Breast epithelium (tissue), 3 donors: ENCODE results near the gene MAP7.

Source experiments
- CTCF ChIP-seq, 3 donors: fragments of 450-650 bp; IDR thresholded peaks; one replicate each; pipeline ENCODE4 v1.5.1; 2016 to 2017; ENCODE audit warnings: antibody characterized with exemption in 3 of 3, mild to moderate bottlenecking in 3 of 3, moderate library complexity in 3 of 3
- POLR2A ChIP-seq: fragments of 450-650 bp; IDR thresholded peaks from one replicate; pipeline ENCODE4 v1.6.1; 2016; ENCODE audit warnings: antibody characterized with exemption, mild to moderate bottlenecking, moderate library complexity

- no peak for TF ChIP-seq POLR2A
- TF ChIP-seq CTCF (IDR thresholded peaks at IDR 0.05) = no peak
Measured at GRCh38 chr6:136446579-136447187, 103.5 kb downstream of the MAP7 start.
